Uterus (tissue), 4 donors: ENCODE data around the gene SLC66A3. TPM values are rescaled to one million over a fixed set of nuclear protein-coding genes. Genes with fewer than 3 reads are reported as not detected.

Source experiments
- DNase-seq, 2 donors: peaks; one replicate each; pipeline ENCODE4 v3.0.0-alpha.2; 2019 to 2020
- H3K27ac ChIP-seq, 2 donors: fragments of 200-600 bp; sonication (generic); 1 replicate in 1 of 2; 2 replicates in 1 of 2; pipeline ENCODE4 v1.5.1; 2016 to 2018
- H3K27me3 ChIP-seq, 2 donors: fragments of 200-600 bp; sonication (generic); one replicate each; pipeline ENCODE4 v1.5.1; 2018 to 2019; ENCODE audit warnings: control low read depth in 1 of 2
- H3K36me3 ChIP-seq, 2 donors: fragments of 200-600 bp; sonication (generic); one replicate each; pipeline ENCODE4 v1.5.1; 2019; ENCODE audit warnings: control low read depth in 1 of 2
- H3K4me1 ChIP-seq, 2 donors: fragments of 200-600 bp; sonication (generic); one replicate each; pipeline ENCODE4 v1.5.1; 2018 to 2019; ENCODE audit warnings: control low read depth in 1 of 2
- H3K4me3 ChIP-seq, 2 donors: fragments of 200-600 bp; sonication (generic); 1 replicate in 1 of 2; 2 replicates in 1 of 2; pipeline ENCODE4 v1.5.1; 2018 to 2019; ENCODE audit warnings: mild to moderate bottlenecking in 1 of 2
- H3K9me3 ChIP-seq, 2 donors: fragments of 200-600 bp; sonication (generic); one replicate each; pipeline ENCODE4 v1.5.1; 2019; ENCODE audit warnings: control low read depth in 1 of 2
- POLR2A ChIP-seq, 2 donors: fragments of 450-650 bp; IDR thresholded peaks; one replicate each; pipeline ENCODE4 v1.6.1; 2016; ENCODE audit warnings: antibody characterized with exemption in 2 of 2, mild to moderate bottlenecking in 1 of 2, moderate library complexity in 1 of 2
- intact Hi-C: fragments of 100-400 bp; cut with DNase I; formaldehyde crosslinking; loops from one replicate; pipeline ENCODE4 v1.15.1; 2023; ENCODE audit warnings: low total_unique reads
- total RNA-seq, 4 donors: library from RNA; depleted of rRNA in 3 of 4; stranded (reverse); fragments of >200 nt in 3 of 4; gene quantifications; one replicate each; pipeline versions ENCODE4 v1.1.0 to v1.2.4, GENCODE V29; 2014 to 2023
- TF ChIP-seq, protein P1 (sequence below), 4 experiments: fragments of 200-600 bp in 2 of 4; fragments of 450-650 bp in 2 of 4; sonication (generic) in 2 of 4; IDR thresholded peaks; one replicate each; pipeline ENCODE4 v1.5.1; 2016 to 2019; ENCODE audit warnings: antibody characterized with exemption in 4 of 4, mild to moderate bottlenecking in 2 of 4, moderate library complexity in 1 of 4
- donor health status: DM: yes; HTN: yes; CAD: no.

Gene SLC66A3
- total RNA-seq, 4 donors from 2014 or later = 22.2 to 51.7 (median 37.7) TPM

- Histone ChIP-seq H3K9me3 (no peaks in the 10 kb centered on the region), H3K27me3 (no peaks in the 10 kb centered on the region), H3K4me3 (no peak overlapping the region), H3K36me3 (no peaks in the 10 kb centered on the region), H3K27ac (no peak overlapping the region), H3K4me1 (no peaks in the 10 kb centered on the region)
- DNase-seq = no peak
- intact Hi-C loops = no loop called here
- no peak for TF ChIP-seq POLR2A (IDR thresholded peaks at IDR 0.05)
- TF ChIP-seq, protein P1, sequence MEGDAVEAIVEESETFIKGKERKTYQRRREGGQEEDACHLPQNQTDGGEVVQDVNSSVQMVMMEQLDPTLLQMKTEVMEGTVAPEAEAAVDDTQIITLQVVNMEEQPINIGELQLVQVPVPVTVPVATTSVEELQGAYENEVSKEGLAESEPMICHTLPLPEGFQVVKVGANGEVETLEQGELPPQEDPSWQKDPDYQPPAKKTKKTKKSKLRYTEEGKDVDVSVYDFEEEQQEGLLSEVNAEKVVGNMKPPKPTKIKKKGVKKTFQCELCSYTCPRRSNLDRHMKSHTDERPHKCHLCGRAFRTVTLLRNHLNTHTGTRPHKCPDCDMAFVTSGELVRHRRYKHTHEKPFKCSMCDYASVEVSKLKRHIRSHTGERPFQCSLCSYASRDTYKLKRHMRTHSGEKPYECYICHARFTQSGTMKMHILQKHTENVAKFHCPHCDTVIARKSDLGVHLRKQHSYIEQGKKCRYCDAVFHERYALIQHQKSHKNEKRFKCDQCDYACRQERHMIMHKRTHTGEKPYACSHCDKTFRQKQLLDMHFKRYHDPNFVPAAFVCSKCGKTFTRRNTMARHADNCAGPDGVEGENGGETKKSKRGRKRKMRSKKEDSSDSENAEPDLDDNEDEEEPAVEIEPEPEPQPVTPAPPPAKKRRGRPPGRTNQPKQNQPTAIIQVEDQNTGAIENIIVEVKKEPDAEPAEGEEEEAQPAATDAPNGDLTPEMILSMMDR (IDR thresholded peaks at IDR 0.05) = no peak
Observed at GRCh38 chr2:11224887-11225286, 69.6 kb downstream of the SLC66A3 start.

- no peaks in the 10 kb centered on the region for H3K9me3 ChIP-seq
- H3K36me3 ChIP-seq = no peaks in the 10 kb centered on the region
- no peaks in the 10 kb centered on the region for H3K4me1 ChIP-seq
- H3K4me3 ChIP-seq = no peak overlapping the region
- no peaks in the 10 kb centered on the region for H3K27me3 ChIP-seq
- TF ChIP-seq, protein P1 (IDR thresholded peaks at IDR 0.05) = no peak
- no peak for TF ChIP-seq POLR2A (IDR thresholded peaks at IDR 0.05)
- DNase-seq = no peak
- no peak overlapping the region for H3K27ac ChIP-seq
- intact Hi-C loops = no loop called here
Observed at GRCh38 chr2:11227595-11227994, 72.3 kb downstream of the SLC66A3 start.

Other genes starting within 250 kb of the SLC66A3 start
- under 1 TPM in 1 of 4 donors, not detected in 3; 0.21 TPM for gene KCNF1, start 243.5 kb upstream of the SLC66A3 start, total RNA-seq
- gene ROCK2, start 189.2 kb downstream of the SLC66A3 start, total RNA-seq = 100 to 1,000 TPM in 3 of 4 donors, 10 to 100 TPM in 1; 78.5 to 143 (median 122) TPM